GM20000 (cell line): ENCODE measurements around the gene TCF7L2.

ENCODE experiments used
- DNase-seq: peaks from one replicate; pipeline ENCODE4 v3.0.0; 2012; ENCODE audit warnings: low spot score
- TF ChIP-seq, protein P1 (sequence below): IDR thresholded peaks from 2 replicates; pipeline ENCODE4 v1.5.1; 2012; ENCODE audit warnings: mild to moderate bottlenecking, control low read depth; ENCODE audit errors: extremely low read depth, missing control alignments

TCF7L2 gene

DNA sequence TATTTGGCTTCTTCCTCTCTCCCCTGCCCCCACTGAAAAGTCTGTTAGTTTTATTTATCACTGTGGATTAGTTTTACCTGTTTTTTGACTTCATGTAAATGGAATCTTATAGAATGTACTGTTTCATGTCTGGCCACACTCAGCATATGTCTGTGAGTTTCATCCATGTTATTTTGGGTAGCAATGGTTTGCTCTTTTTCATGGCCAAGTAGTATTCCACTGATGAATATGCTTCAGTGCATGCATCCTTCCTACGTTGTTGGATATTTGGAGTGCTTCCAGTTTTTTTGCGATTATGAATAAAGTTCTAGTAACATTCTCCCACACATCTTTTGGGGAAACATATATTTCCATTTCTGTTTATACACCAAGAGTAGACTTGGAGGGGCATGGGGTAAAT, 19.1 kb downstream of the TCF7L2 start:
- TF ChIP-seq, protein P1, sequence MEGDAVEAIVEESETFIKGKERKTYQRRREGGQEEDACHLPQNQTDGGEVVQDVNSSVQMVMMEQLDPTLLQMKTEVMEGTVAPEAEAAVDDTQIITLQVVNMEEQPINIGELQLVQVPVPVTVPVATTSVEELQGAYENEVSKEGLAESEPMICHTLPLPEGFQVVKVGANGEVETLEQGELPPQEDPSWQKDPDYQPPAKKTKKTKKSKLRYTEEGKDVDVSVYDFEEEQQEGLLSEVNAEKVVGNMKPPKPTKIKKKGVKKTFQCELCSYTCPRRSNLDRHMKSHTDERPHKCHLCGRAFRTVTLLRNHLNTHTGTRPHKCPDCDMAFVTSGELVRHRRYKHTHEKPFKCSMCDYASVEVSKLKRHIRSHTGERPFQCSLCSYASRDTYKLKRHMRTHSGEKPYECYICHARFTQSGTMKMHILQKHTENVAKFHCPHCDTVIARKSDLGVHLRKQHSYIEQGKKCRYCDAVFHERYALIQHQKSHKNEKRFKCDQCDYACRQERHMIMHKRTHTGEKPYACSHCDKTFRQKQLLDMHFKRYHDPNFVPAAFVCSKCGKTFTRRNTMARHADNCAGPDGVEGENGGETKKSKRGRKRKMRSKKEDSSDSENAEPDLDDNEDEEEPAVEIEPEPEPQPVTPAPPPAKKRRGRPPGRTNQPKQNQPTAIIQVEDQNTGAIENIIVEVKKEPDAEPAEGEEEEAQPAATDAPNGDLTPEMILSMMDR = no peak
- DNase-seq = no peak

DNA sequence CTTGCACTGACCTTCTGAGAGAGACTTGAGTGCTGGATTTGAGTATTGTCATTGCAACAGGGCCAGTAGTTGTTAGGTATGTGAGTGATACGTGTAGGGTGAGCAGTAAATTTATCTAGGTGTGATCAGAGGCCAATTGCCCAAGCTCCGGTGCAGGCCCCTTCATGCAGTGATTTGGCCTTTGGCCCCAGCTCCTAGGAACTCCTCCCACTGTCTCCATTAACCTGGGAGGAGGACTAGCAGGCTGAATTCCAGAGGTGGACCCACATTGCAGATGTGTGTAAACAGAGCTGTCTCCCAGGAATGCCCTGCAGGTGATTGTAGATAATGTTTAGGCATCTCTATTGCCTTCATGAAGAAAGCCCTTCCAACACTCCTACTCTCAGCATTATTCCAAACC, 19.5 kb downstream of the TCF7L2 start:
- TF ChIP-seq, protein P1 = no peak
- DNase-seq = no peak

DNA sequence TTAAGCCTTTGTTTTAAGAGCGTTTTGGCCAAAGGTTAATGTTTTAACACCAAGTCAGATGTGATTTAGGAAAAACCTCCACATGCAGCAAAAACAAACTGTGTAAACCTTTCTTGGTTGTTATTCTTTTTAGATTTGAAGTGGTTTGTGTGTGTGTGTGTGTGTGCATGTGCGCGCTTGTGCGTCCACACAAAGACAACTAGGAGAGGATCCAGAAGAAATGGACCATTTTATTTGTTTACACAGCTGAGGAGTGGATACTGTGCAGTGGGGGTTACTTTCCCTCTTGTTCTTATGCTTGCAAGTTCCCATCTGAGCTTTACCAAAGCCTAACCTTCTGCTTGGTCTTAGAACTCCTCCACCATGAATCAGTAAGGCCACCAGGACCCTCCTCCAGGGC, 20.0 kb downstream of the TCF7L2 start:
- DNase-seq = no peak
- TF ChIP-seq, protein P1 = no peak

DNA sequence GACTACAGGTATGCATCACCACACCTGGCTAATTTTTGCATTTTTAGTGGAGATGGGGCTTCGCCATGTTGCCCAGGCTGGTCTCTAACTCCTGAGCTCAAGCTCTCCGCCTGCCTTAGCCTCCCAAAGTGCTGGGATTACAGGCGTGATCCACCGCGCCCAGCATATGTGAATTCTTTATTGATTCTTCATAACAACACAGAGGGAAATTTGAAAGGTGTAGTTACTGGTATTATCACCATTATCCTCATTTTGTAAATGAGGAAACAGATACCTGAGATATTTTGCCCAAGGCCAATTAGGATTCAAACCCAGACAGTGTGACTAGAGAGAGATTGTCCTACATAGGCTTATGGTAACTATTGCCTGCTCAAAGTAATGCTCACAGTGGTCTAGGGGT, 22.6 kb downstream of the TCF7L2 start:
- TF ChIP-seq, protein P1 = no peak
- no peak for DNase-seq

DNA sequence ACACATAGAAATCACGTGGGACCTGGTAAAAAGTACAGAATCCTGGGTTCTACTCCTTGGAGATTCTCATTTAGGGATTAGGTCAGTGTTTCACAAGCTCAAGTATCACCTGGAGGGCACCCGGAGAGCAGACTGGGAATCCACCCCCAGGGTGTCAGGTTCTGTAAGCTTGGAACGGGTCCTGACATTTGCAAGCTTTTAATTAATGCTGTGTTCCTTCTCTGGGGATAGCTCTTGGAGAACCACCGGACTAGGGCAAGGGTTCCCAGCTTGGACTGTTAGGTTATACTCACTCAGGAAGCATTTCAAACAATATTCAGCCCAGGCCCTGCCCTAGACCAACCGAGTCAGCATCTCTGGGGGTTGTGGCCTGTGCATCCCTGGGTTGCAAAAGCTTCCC, 23.0 kb downstream of the TCF7L2 start:
- no peak for DNase-seq
- TF ChIP-seq, protein P1 = no peak

DNA sequence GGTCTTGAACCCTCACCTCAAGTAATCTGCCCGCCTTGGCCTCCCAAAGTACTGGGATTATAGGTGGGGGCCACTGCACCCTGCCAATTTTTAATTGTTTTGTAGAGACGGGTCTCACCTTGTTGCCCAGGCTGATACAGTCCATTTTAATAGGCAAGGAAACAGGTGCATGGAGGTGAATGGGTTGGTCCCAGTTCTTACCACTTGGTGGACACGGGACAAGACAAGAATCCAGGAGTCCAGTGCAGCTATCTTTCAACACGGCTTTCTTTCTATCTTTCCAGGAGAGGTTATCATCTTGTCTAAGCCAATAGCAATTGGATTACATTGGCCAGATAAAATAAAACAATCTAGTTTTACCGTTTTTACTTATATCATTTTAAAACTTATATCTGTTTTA, 23.8 kb downstream of the TCF7L2 start:
- TF ChIP-seq, protein P1 = no peak
- DNase-seq = no peak

DNA sequence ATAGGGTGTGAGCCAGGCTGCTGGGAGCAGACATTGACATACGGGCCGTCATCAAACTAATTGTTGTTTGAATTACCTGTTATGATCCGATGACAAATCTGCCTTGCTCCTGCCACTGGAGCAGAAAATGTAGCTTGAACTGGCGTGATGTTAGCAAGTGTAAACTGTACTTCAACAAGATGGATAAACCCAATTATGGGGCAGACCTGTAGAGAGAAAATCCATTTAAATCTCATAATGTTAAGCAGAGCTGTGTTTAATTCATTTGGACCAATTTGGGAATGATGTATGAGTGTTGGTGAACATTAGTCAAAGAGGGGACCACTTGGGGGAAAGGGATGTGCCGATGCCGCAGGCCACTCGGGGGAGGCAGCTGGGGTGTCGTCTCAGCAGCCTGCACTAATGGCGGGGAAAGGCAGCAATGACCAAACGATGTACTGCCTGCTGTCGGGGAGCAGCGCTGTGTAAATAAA, 27.4 kb downstream of the TCF7L2 start:
- DNase-seq = no peak
- TF ChIP-seq, protein P1 = no peak
